Measurements from ENCODE around the gene OCA2. TPM values are rescaled to one million over a fixed set of nuclear protein-coding genes. Genes with fewer than 3 reads are reported as not detected.

OCA2 gene
- total RNA-seq, 1 experiment from 2014 or later: 0.57 TPM

GRCh38 chr15:27937851-27938250 is 161.3 kb downstream of the OCA2 start:
- Mint-ChIP-seq H3K27ac (ENCODE audit: unreplicated experiment) (no peak overlapping the region), H3K4me3 (ENCODE audit: unreplicated experiment) (no peak overlapping the region), H3K9me3 (ENCODE audit: unreplicated experiment) (peaks cover 10% of the 10 kb centered on the region), H3K4me1 (ENCODE audit: low read depth, unreplicated experiment) (no peaks in the 10 kb centered on the region), H3K27me3 (ENCODE audit: insufficient read depth, unreplicated experiment) (peaks cover 7% of the 10 kb centered on the region), H3K36me3 (ENCODE audit: insufficient read depth, unreplicated experiment) (no peaks in the 10 kb centered on the region)
- CTCF ChIA-PET: no interaction called here
- POLR2A ChIA-PET: no interaction called here
- Histone ChIP-seq H3K4me3 (ENCODE audit: low read depth, low read length) (no peak overlapping the region), H3K9me3 (peaks cover 3% of the 10 kb centered on the region; the same call in 1 of the 2 replicates), H3K27me3 (replicated peaks; ENCODE audit: control insufficient read depth, insufficient read depth, low read length) (no peaks in the 10 kb centered on the region), H3K4me1 (no peaks in the 10 kb centered on the region), H3K36me3 (ENCODE audit: control insufficient read depth, insufficient read depth, low read length) (no peaks in the 10 kb centered on the region)
- no TSS peak for BruUV-seq (replicated peaks)
- DNase-seq: no peak
- TF ChIP-seq CTCF (IDR thresholded peaks at IDR 0.05; ENCODE audit: insufficient read depth in 1 of 2, low read depth in 1 of 2, low read length in 1 of 2, severe bottlenecking in 1 of 2, unreplicated experiment in 1 of 2): no peak
- intact Hi-C loops (cut with micrococcal nuclease; ENCODE audit: unreplicated experiment): no loop called here

- H3K4me3 ChIP-seq (ENCODE audit: low read depth, low read length): no peak overlapping the region
- H3K36me3 ChIP-seq (ENCODE audit: control insufficient read depth, insufficient read depth, low read length): no peaks in the 10 kb centered on the region
- CTCF ChIA-PET: no interaction called here
- peaks cover 14% of the 10 kb centered on the region; the same call in 1 of the 2 replicates for H3K9me3 ChIP-seq
- DNase-seq: no peak
- no peaks in the 10 kb centered on the region for H3K27me3 ChIP-seq (replicated peaks; ENCODE audit: control insufficient read depth, insufficient read depth, low read length)
- Mint-ChIP-seq H3K27ac (ENCODE audit: unreplicated experiment) (no peak overlapping the region), H3K36me3 (ENCODE audit: insufficient read depth, unreplicated experiment) (no peaks in the 10 kb centered on the region), H3K27me3 (ENCODE audit: insufficient read depth, unreplicated experiment) (peaks cover 7% of the 10 kb centered on the region), H3K4me3 (ENCODE audit: unreplicated experiment) (no peak overlapping the region), H3K9me3 (ENCODE audit: unreplicated experiment) (peaks cover 21% of the 10 kb centered on the region), H3K4me1 (ENCODE audit: low read depth, unreplicated experiment) (no peaks in the 10 kb centered on the region)
- intact Hi-C loops (cut with micrococcal nuclease; ENCODE audit: unreplicated experiment): no loop called here
- no TSS peak for BruUV-seq (replicated peaks)
- POLR2A ChIA-PET: no interaction called here
- H3K4me1 ChIP-seq: no peaks in the 10 kb centered on the region
- no peak for TF ChIP-seq CTCF (IDR thresholded peaks at IDR 0.05; ENCODE audit: insufficient read depth in 1 of 2, low read depth in 1 of 2, low read length in 1 of 2, severe bottlenecking in 1 of 2, unreplicated experiment in 1 of 2)
These were observed 163.0 kb downstream of the OCA2 start for GRCh38 chr15:27936164-27936563.

GRCh38 chr15:27935328-27935727 is 163.8 kb downstream of the OCA2 start:
- H3K4me1 ChIP-seq: no peaks in the 10 kb centered on the region
- H3K27me3 Mint-ChIP-seq (ENCODE audit: insufficient read depth, unreplicated experiment): peaks cover 7% of the 10 kb centered on the region
- TF ChIP-seq CTCF (IDR thresholded peaks at IDR 0.05; ENCODE audit: insufficient read depth in 1 of 2, low read depth in 1 of 2, low read length in 1 of 2, severe bottlenecking in 1 of 2, unreplicated experiment in 1 of 2): no peak
- CTCF ChIA-PET: no interaction called here
- H3K27ac Mint-ChIP-seq (ENCODE audit: unreplicated experiment): no peak overlapping the region
- no TSS peak for BruUV-seq (replicated peaks)
- peaks cover 21% of the 10 kb centered on the region for H3K9me3 Mint-ChIP-seq (ENCODE audit: unreplicated experiment)
- no peaks in the 10 kb centered on the region for H3K4me1 Mint-ChIP-seq (ENCODE audit: low read depth, unreplicated experiment)
- no peak overlapping the region for H3K4me3 Mint-ChIP-seq (ENCODE audit: unreplicated experiment)
- POLR2A ChIA-PET: no interaction called here
- intact Hi-C loops (cut with micrococcal nuclease; ENCODE audit: unreplicated experiment): no loop called here
- no peak overlapping the region for H3K4me3 ChIP-seq (ENCODE audit: low read depth, low read length)
- no peaks in the 10 kb centered on the region for H3K27me3 ChIP-seq (replicated peaks; ENCODE audit: control insufficient read depth, insufficient read depth, low read length)
- DNase-seq: no peak
- no peaks in the 10 kb centered on the region for H3K36me3 Mint-ChIP-seq (ENCODE audit: insufficient read depth, unreplicated experiment)
- H3K36me3 ChIP-seq (ENCODE audit: control insufficient read depth, insufficient read depth, low read length): no peaks in the 10 kb centered on the region
- H3K9me3 ChIP-seq: peaks cover 14% of the 10 kb centered on the region; the same call in 1 of the 2 replicates

Data from Caco-2 (cell line).